Ovary (tissue), 3 donors: ENCODE results near the gene NENF.

Experiments
- CTCF ChIP-seq, 3 donors: fragments of 450-650 bp in 2 of 3; fragments of 200-600 bp in 1 of 3; IDR thresholded peaks; one replicate each; pipeline versions ENCODE4 v1.5.1 to v1.8.0; 2016 to 2022; ENCODE audit warnings: antibody characterized with exemption in 3 of 3, mild to moderate bottlenecking in 1 of 3
- POLR2A ChIP-seq: fragments of 450-650 bp; IDR thresholded peaks from one replicate; pipeline ENCODE4 v1.6.1; 2017; ENCODE audit warnings: antibody characterized with exemption, mild to moderate bottlenecking, moderate library complexity
- donor health status: DM: no; HTN: no; CAD: no.

- TF ChIP-seq CTCF (IDR thresholded peaks at IDR 0.05) (no peak), POLR2A (no peak)
These were observed 22.7 kb downstream of the NENF start for GRCh38 chr1:212455401-212455800.
